ENCODE results near the gene ELP1.

The ELP1 gene

GRCh38 chr9:108883085-108883484 lies 50.8 kb downstream of the ELP1 start:
- no peak overlapping the region for H3K4me3 ChIP-seq (ENCODE audit: low read depth, low read length)

GRCh38 chr9:108882052-108882888 lies 51.7 kb downstream of the ELP1 start:
- no peak overlapping the region for H3K4me3 ChIP-seq (ENCODE audit: low read depth, low read length)

- no peak overlapping the region for H3K4me3 ChIP-seq (ENCODE audit: low read depth, low read length)
Measured at GRCh38 chr9:108880738-108881316, 53.1 kb downstream of the ELP1 start.

- no peak overlapping the region for H3K4me3 ChIP-seq (ENCODE audit: low read depth, low read length)
Measured at GRCh38 chr9:108877524-108877923, 56.4 kb downstream of the ELP1 start.

- no peak overlapping the region for H3K4me3 ChIP-seq (ENCODE audit: low read depth, low read length)
Measured at GRCh38 chr9:108876425-108876824, 57.5 kb downstream of the ELP1 start.

- no peak overlapping the region for H3K4me3 ChIP-seq (ENCODE audit: low read depth, low read length)
Measured at GRCh38 chr9:108874058-108874788, 59.7 kb downstream of the ELP1 start.

GRCh38 chr9:108869092-108869725 lies 64.7 kb downstream of the ELP1 start:
- no peak overlapping the region for H3K4me3 ChIP-seq (ENCODE audit: low read depth, low read length)

- no peak overlapping the region for H3K4me3 ChIP-seq (ENCODE audit: low read depth, low read length)
Measured at GRCh38 chr9:108867829-108868228, 66.1 kb downstream of the ELP1 start.

- no peak overlapping the region for H3K4me3 ChIP-seq (ENCODE audit: low read depth, low read length)
Measured at GRCh38 chr9:108867116-108867515, 66.8 kb downstream of the ELP1 start.

GRCh38 chr9:108866001-108866420 lies 67.9 kb downstream of the ELP1 start:
- no peak overlapping the region for H3K4me3 ChIP-seq (ENCODE audit: low read depth, low read length)

GRCh38 chr9:108865037-108865436 lies 68.9 kb downstream of the ELP1 start:
- no peak overlapping the region for H3K4me3 ChIP-seq (ENCODE audit: low read depth, low read length)

GRCh38 chr9:108864446-108864845 lies 69.5 kb downstream of the ELP1 start:
- no peak overlapping the region for H3K4me3 ChIP-seq (ENCODE audit: low read depth, low read length)

- no peak overlapping the region for H3K4me3 ChIP-seq (ENCODE audit: low read depth, low read length)
Measured at GRCh38 chr9:108863891-108864290, 70.0 kb downstream of the ELP1 start.

GRCh38 chr9:108861997-108862396 lies 71.9 kb downstream of the ELP1 start, which contains the start of gene ACTL7A:
TSS of gene ACTL7A (plus strand) at chr9:108862266. CDS start at chr9:108862323, 57 bp downstream.
- no peak within 1 kb of the TSS for H3K4me3 ChIP-seq (ENCODE audit: low read depth, low read length)

GRCh38 chr9:108861464-108861863 lies 72.5 kb downstream of the ELP1 start:
- no peak overlapping the region for H3K4me3 ChIP-seq (ENCODE audit: low read depth, low read length)

- no peak overlapping the region for H3K4me3 ChIP-seq (ENCODE audit: low read depth, low read length)
Measured at GRCh38 chr9:108860764-108861163, 73.2 kb downstream of the ELP1 start.

GRCh38 chr9:108860354-108860753 lies 73.6 kb downstream of the ELP1 start:
- H3K4me3 ChIP-seq (ENCODE audit: low read depth, low read length): no peak overlapping the region

- H3K4me3 ChIP-seq (ENCODE audit: low read depth, low read length): no peak overlapping the region
Measured at GRCh38 chr9:108859459-108860114, 74.3 kb downstream of the ELP1 start.

- no peak overlapping the region for H3K4me3 ChIP-seq (ENCODE audit: low read depth, low read length)
Measured at GRCh38 chr9:108857572-108857971, 76.4 kb downstream of the ELP1 start.

GRCh38 chr9:108855888-108856287 lies 78.0 kb downstream of the ELP1 start, which contains the start of gene ACTL7B:
TSS of gene ACTL7B (minus strand) at chr9:108855986. CDS start at chr9:108855930, 56 bp downstream.
- no peak within 1 kb of the TSS for H3K4me3 ChIP-seq (ENCODE audit: low read depth, low read length)

- no peak overlapping the region for H3K4me3 ChIP-seq (ENCODE audit: low read depth, low read length)
Measured at GRCh38 chr9:108855529-108855886, 78.4 kb downstream of the ELP1 start.
